HG03571 (cell line): ENCODE measurements around the gene TFPI.
"Not testable (repeated sequence)": the region's sequence is repeated elsewhere in the genome, so short reads cannot be mapped to it uniquely, and the experiment has no call there.

Experiments
- ATAC-seq: cut with Tn5 transposase; IDR thresholded peaks from one replicate; pipeline ENCODE4 v1.9.1; 2021; ENCODE audit not compliant: unreplicated experiment

The TFPI gene

GRCh38 chr2:187554704-187555082 is 458 bp upstream of the TFPI start:
- ATAC-seq = no peak

GRCh38 chr2:187552828-187553681 is 1.2 kb downstream of the TFPI start:
- no peak for ATAC-seq

- no peak for ATAC-seq
Observed at GRCh38 chr2:187552381-187552780, 1.9 kb downstream of the TFPI start.

GRCh38 chr2:187550857-187551256 is 3.4 kb downstream of the TFPI start:
- ATAC-seq = no peak

GRCh38 chr2:187549951-187550555 is 4.2 kb downstream of the TFPI start:
- ATAC-seq = no peak

GRCh38 chr2:187549193-187549592 is 5.0 kb downstream of the TFPI start:
- no peak for ATAC-seq

GRCh38 chr2:187548656-187549055 is 5.6 kb downstream of the TFPI start:
- ATAC-seq = no peak

GRCh38 chr2:187547353-187547979 is 6.8 kb downstream of the TFPI start:
- ATAC-seq = no peak

- ATAC-seq = no peak
Observed at GRCh38 chr2:187546762-187547333, 7.4 kb downstream of the TFPI start.

- no peak for ATAC-seq
Observed at GRCh38 chr2:187545238-187545751, 8.9 kb downstream of the TFPI start.

- no peak for ATAC-seq
Observed at GRCh38 chr2:187544371-187545080, 9.7 kb downstream of the TFPI start.

GRCh38 chr2:187543488-187543887 is 10.7 kb downstream of the TFPI start:
- ATAC-seq = no peak

GRCh38 chr2:187542123-187542522 is 12.1 kb downstream of the TFPI start:
- no peak for ATAC-seq

- no peak for ATAC-seq
Observed at GRCh38 chr2:187541086-187542085, 12.8 kb downstream of the TFPI start.

- ATAC-seq = not testable (repeated sequence)
Observed at GRCh38 chr2:187538222-187538621, 16.0 kb downstream of the TFPI start.

- not testable (repeated sequence) for ATAC-seq
Observed at GRCh38 chr2:187535381-187535780, 18.9 kb downstream of the TFPI start.

GRCh38 chr2:187532333-187533120 is 21.7 kb downstream of the TFPI start:
- no peak for ATAC-seq

GRCh38 chr2:187529977-187530721 is 24.1 kb downstream of the TFPI start:
- no peak for ATAC-seq
